OCI-LY7 (cell line): Measurements from ENCODE around the gene VNN1. TPM values are rescaled to one million over a fixed set of nuclear protein-coding genes. Genes with fewer than 3 reads are reported as not detected.

Experiments used
- BruUV-seq: library from RNA; stranded (reverse); fragments of 400-500 nt; replicated peaks from 2 replicates; lab custom pipeline; 2021; lab: Mats Ljungman, UMichigan
- CTCF ChIA-PET: fragments of 300-600 bp; sonication (Branson Sonifier 250); formaldehyde crosslinking; loops from one replicate; lab custom pipeline; 2022; ENCODE audit warnings: antibody characterized with exemption; ENCODE audit not compliant: unreplicated experiment; lab: Charles Lee
- POLR2A ChIA-PET: fragments of 300-600 bp; sonication (Branson Sonifier 250); formaldehyde crosslinking; loops from one replicate; lab custom pipeline; 2022; ENCODE audit warnings: antibody characterized with exemption; lab: Charles Lee
- DNase-seq: peaks from one replicate; pipeline ENCODE4 v3.0.0-alpha.2; 2015; ENCODE audit warnings: low spot score
- H2AFZ ChIP-seq: fragments of 200-600 bp; sonication (generic), shearing (Covaris generic); 2 replicates; pipeline ENCODE4 v1.6.1; 2014; ENCODE audit warnings: mild to moderate bottlenecking, antibody characterized with exemption, low read length, moderate library complexity
- H3K27ac ChIP-seq: fragments of 200-600 bp; sonication (generic); 2 replicates; pipeline ENCODE4 v1.5.1; 2014; ENCODE audit warnings: mixed run types, low read depth, mild to moderate bottlenecking, moderate library complexity, low read length, inconsistent platforms; ENCODE audit not compliant: poor library complexity, severe bottlenecking
- H3K36me3 ChIP-seq: fragments of 200-600 bp; sonication (generic); 2 replicates; pipeline ENCODE4 v1.6.1; 2014; ENCODE audit warnings: mild to moderate bottlenecking, antibody characterized with exemption, low read length, moderate library complexity, mixed read lengths; ENCODE audit not compliant: insufficient read depth
- H3K4me1 ChIP-seq: fragments of 200-600 bp; sonication (generic); 2 replicates; pipeline ENCODE4 v1.5.1; 2014; ENCODE audit warnings: mild to moderate bottlenecking, low read length; ENCODE audit not compliant: insufficient read depth, poor library complexity, severe bottlenecking
- H3K4me2 ChIP-seq: fragments of 200-600 bp; sonication (generic); 2 replicates; pipeline ENCODE4 v1.6.1; 2014; ENCODE audit warnings: mild to moderate bottlenecking, low read length
- H3K4me3 ChIP-seq: fragments of 200-600 bp; sonication (generic); 2 replicates; pipeline ENCODE4 v1.5.1; 2014; ENCODE audit warnings: mild to moderate bottlenecking, low read depth, low read length; ENCODE audit not compliant: poor library complexity, severe bottlenecking
- H3K79me2 ChIP-seq: fragments of 200-600 bp; sonication (generic); 2 replicates; pipeline ENCODE4 v1.6.1; 2016; ENCODE audit warnings: low read depth, mild to moderate bottlenecking, low read length, moderate library complexity, mixed read lengths; ENCODE audit not compliant: insufficient read depth
- H3K9me2 ChIP-seq: fragments of 200-600 bp; sonication (generic); 2 replicates; pipeline ENCODE4 v1.6.1; 2016; ENCODE audit warnings: mild to moderate bottlenecking, low read length, mixed read lengths; ENCODE audit not compliant: insufficient read depth
- H3K9me3 ChIP-seq: fragments of 200-600 bp; sonication (generic); 2 replicates; pipeline ENCODE4 v1.6.1; 2014; ENCODE audit warnings: mild to moderate bottlenecking, mixed run types, low read length, mixed read lengths
- H4K20me1 ChIP-seq: fragments of 200-600 bp; sonication (generic); 2 replicates; pipeline ENCODE4 v1.6.1; 2014; ENCODE audit warnings: mild to moderate bottlenecking, antibody characterized with exemption, low read length, moderate library complexity, mixed read lengths; ENCODE audit not compliant: insufficient read depth
- EZH2phosphoT487 ChIP-seq: fragments of 200-600 bp; sonication (generic); IDR thresholded peaks from 2 replicates; pipeline ENCODE4 v1.6.1; 2018; ENCODE audit warnings: low read depth, borderline replicate concordance, mild to moderate bottlenecking, mixed run types, antibody characterized with exemption, low read length, moderate library complexity, mixed read lengths
- intact Hi-C: fragments of 100-400 bp; cut with micrococcal nuclease; formaldehyde crosslinking; loops from one replicate; pipeline ENCODE4 v1.10.0; 2022; ENCODE audit not compliant: unreplicated experiment
- total RNA-seq, 2 experiments: library from RNA; depleted of rRNA in 1 of 2; stranded (reverse); fragments of >200 nt in 1 of 2; shearing (Covaris generic) in 1 of 2; gene quantifications; 2 replicates each; pipeline ENCODE4 v1.2.3, GENCODE V29; 2014 to 2022
- TF ChIP-seq, protein P1 (sequence below): fragments of 200-600 bp; sonication (generic); conservative IDR thresholded peaks from 2 replicates; pipeline ENCODE4 v1.5.1; 2014; ENCODE audit warnings: mild to moderate bottlenecking, antibody characterized with exemption, low read length, moderate library complexity, mixed read lengths

Gene VNN1
- total RNA-seq, 2 experiments from 2014 or later: not detected

DNA sequence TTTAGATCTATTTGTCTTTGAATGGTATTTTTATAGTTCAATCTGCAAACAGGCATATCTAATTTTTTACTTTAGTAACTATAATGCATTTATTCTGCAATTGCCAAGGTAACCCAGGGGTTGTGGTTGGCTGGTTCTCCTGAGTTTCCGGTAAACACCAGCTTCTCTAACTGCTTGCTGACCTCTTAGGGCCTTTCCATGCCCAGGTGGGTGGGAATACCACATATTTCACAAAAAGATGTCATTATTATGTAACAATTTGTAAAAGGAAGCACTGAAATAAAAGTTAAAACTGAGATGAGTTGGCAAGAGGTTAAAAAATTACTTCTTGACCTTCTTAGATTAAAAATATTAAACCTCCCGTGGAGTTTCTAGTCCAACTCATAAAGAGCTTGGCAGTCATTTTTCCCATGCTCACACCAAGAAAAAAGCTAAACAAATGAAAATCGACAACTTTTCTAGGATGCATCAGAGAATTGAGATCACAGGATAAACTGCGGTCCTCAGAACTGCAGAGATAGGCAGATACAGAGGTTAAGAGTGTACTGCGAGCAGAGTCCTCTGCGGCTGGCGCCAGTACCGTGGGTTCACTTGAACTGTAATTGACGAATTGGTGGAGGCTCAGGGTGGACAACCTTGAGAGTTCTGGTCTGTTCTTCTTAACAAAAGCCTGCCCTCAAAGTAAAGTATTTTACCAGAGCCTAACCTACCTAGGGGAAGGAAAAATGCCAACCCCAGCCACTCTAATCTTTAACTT is 2.2 kb upstream of the VNN1 start:
- no peaks in the 10 kb centered on the region for H4K20me1 ChIP-seq
- CTCF ChIA-PET: no interaction called here
- no peaks in the 10 kb centered on the region for H3K79me2 ChIP-seq
- DNase-seq: no peak
- H3K27ac ChIP-seq: no peak overlapping the region
- H3K4me1 ChIP-seq: peaks cover 12% of the 10 kb centered on the region
- TF ChIP-seq, protein P1, sequence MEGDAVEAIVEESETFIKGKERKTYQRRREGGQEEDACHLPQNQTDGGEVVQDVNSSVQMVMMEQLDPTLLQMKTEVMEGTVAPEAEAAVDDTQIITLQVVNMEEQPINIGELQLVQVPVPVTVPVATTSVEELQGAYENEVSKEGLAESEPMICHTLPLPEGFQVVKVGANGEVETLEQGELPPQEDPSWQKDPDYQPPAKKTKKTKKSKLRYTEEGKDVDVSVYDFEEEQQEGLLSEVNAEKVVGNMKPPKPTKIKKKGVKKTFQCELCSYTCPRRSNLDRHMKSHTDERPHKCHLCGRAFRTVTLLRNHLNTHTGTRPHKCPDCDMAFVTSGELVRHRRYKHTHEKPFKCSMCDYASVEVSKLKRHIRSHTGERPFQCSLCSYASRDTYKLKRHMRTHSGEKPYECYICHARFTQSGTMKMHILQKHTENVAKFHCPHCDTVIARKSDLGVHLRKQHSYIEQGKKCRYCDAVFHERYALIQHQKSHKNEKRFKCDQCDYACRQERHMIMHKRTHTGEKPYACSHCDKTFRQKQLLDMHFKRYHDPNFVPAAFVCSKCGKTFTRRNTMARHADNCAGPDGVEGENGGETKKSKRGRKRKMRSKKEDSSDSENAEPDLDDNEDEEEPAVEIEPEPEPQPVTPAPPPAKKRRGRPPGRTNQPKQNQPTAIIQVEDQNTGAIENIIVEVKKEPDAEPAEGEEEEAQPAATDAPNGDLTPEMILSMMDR: no peak
- no peak for TF ChIP-seq EZH2phosphoT487
- H3K4me2 ChIP-seq: no peak overlapping the region
- no TSS peak for BruUV-seq
- H3K36me3 ChIP-seq: no peaks in the 10 kb centered on the region
- H3K4me3 ChIP-seq: no peak overlapping the region
- POLR2A ChIA-PET: interaction anchor here (0.6 to 2.4 kb wide), 4 partner anchors 8 to 1546 kb away, joined by 3 to 13 read pairs (median 3); no protein-coding TSS in a partner anchor
- H3K9me2 ChIP-seq: no peaks in the 10 kb centered on the region
- H2AFZ ChIP-seq: no peak overlapping the region
- no peaks in the 10 kb centered on the region for H3K9me3 ChIP-seq
- intact Hi-C loops: no loop called here

DNA sequence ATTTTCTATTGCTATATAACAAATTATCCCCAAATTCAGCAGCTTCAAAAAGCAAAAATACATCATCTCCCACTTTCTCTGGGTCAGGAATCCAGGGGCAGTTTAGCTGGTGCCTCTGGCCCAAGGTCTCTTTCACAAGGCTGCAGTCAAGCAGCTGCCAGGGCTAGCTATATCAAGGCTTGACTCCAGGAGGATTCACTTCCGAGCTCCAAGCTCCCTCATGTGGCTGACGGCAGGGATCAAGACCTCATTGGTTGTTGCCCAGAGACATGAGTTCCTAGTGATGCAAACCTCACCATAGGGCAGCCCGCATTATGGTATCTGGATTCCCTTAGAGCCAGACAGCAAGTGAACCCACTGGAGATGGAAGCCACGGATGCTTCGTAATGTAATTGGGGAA is 1.3 kb upstream of the VNN1 start:
- TF ChIP-seq EZH2phosphoT487: no peak
- TF ChIP-seq, protein P1: no peak
- H3K27ac ChIP-seq: no peak overlapping the region
- no TSS peak for BruUV-seq
- ChIA-PET POLR2A (interaction anchor here (1.3 to 2.4 kb wide), 2 partner anchors 9 to 18 kb away, joined by 5 to 13 read pairs; no protein-coding TSS in a partner anchor), CTCF (no interaction called here)
- H4K20me1 ChIP-seq: no peaks in the 10 kb centered on the region
- no peak overlapping the region for H2AFZ ChIP-seq
- no peaks in the 10 kb centered on the region for H3K36me3 ChIP-seq
- H3K4me2 ChIP-seq: no peak overlapping the region
- no peaks in the 10 kb centered on the region for H3K79me2 ChIP-seq
- DNase-seq: no peak
- no peaks in the 10 kb centered on the region for H3K9me3 ChIP-seq
- H3K4me3 ChIP-seq: no peak overlapping the region
- H3K4me1 ChIP-seq: peaks cover 12% of the 10 kb centered on the region
- H3K9me2 ChIP-seq: no peaks in the 10 kb centered on the region
- intact Hi-C loops: no loop called here

DNA sequence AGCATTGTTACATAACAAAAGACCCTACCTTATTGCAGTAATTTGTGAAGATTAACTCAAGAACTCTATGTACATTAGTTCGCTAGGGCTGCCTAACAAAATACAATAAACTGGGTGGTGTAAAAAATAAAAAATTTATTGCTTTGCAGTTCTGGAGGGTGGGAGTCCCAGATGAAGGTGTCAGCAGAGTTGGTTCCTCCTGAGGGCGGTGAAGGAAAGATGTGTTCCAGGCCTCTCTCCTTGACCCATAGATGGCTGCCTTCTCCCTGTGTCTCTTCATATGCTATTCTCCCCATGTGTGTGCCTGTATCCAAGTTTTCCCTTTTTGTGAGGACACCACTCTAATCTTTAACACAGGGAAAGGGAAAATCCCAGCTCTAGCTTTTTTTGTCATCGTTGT is 305 bp upstream of the VNN1 start:
- H3K9me2 ChIP-seq: no peaks in the 10 kb centered on the region
- H4K20me1 ChIP-seq: no peaks in the 10 kb centered on the region
- ChIA-PET CTCF (no interaction called here), POLR2A (interaction anchor here (1.3 kb wide), 1 partner anchor 17 kb away, joined by 5 read pairs; no protein-coding TSS in a partner anchor)
- no TSS peak for BruUV-seq
- TF ChIP-seq EZH2phosphoT487: no peak
- TF ChIP-seq, protein P1: no peak
- intact Hi-C loops: no loop called here
- no peaks in the 10 kb centered on the region for H3K9me3 ChIP-seq
- no peaks in the 10 kb centered on the region for H3K79me2 ChIP-seq
- H3K4me3 ChIP-seq: no peak overlapping the region
- peaks cover 12% of the 10 kb centered on the region for H3K4me1 ChIP-seq
- no peak for DNase-seq
- no peaks in the 10 kb centered on the region for H3K36me3 ChIP-seq
- H2AFZ ChIP-seq: no peak overlapping the region
- H3K27ac ChIP-seq: no peak overlapping the region
- H3K4me2 ChIP-seq: no peak overlapping the region
